ENCODE data around the gene TGFBR3L. TPM values are rescaled to one million over a fixed set of nuclear protein-coding genes. Genes with fewer than 3 reads are reported as not detected.

Gene TGFBR3L
- total RNA-seq, 1 donor from 2014 or later, result not detected

- H3K4me1 Mint-ChIP-seq, result peaks cover 48% of the 10 kb centered on the region
- ATAC-seq (ENCODE audit: low read depth) (no peak), DNase-seq (no peak)
- H3K4me3 Mint-ChIP-seq, result peak overlapping the region; percentile 82
- peaks cover 18% of the 10 kb centered on the region for H3K27me3 Mint-ChIP-seq
- no peak overlapping the region for H3K27ac Mint-ChIP-seq
- intact Hi-C loops (cut with micrococcal nuclease), result no loop called here
- no peaks in the 10 kb centered on the region for H3K9me3 Mint-ChIP-seq
- CTCF ChIA-PET, result interaction anchor here (0.9 to 1.7 kb wide), 5 partner anchors 10 to 240 kb away, joined by 3 to 8 read pairs (median 4); no protein-coding TSS in a partner anchor
- POLR2A ChIA-PET, result interaction anchor here (0.6 to 3.7 kb wide), 7 partner anchors 15 to 326 kb away, joined by 3 to 30 read pairs (median 5); partner anchors contain the start of genes ELAVL1, MAP2K7, PET100 and XAB2
- no peak for TF ChIP-seq CTCF (IDR thresholded peaks at IDR 0.05)
- H3K36me3 Mint-ChIP-seq (ENCODE audit: low read depth), result peaks cover 11% of the 10 kb centered on the region
These were observed 4.2 kb downstream of the TGFBR3L start for GRCh38 chr19:7918615-7919421.

- Mint-ChIP-seq H3K4me1 (peaks cover 49% of the 10 kb centered on the region), H3K27ac (peak within 1 kb of the TSS; percentile 96), H3K36me3 (ENCODE audit: low read depth) (peaks cover 11% of the 10 kb centered on the region), H3K9me3 (no peaks in the 10 kb centered on the region), H3K4me3 (peak within 1 kb of the TSS; percentile 93), H3K27me3 (peaks cover 17% of the 10 kb centered on the region)
- no peak for TF ChIP-seq CTCF (IDR thresholded peaks at IDR 0.05)
- DNase-seq (peak; percentile 97), ATAC-seq (ENCODE audit: low read depth) (peak; percentile 63)
- ChIA-PET CTCF (interaction anchor here (1.0 to 2.7 kb wide), 8 partner anchors 9 to 351 kb away, joined by 3 to 13 read pairs (median 6); partner anchors contain the start of gene MAP2K7), POLR2A (interaction anchor here (0.5 to 4.0 kb wide), 31 partner anchors 8 to 856 kb away, joined by 3 to 49 read pairs (median 4); partner anchors contain the start of genes ELAVL1, MAP2K7, PET100 and PNPLA6)
- intact Hi-C loops (cut with micrococcal nuclease), result loop anchor here (1.0 to 10.0 kb wide), 8 partner anchors 17 to 470 kb away; partner anchors contain the start of genes MAP2K7, PNPLA6, RAB11B and TIMM44
These were observed 5.2 kb downstream of the TGFBR3L start, which contains the start of gene SNAPC2 for GRCh38 chr19:7919610-7920518. SNAPC2 (plus strand) TSS chr19:7920338; CDS start chr19:7920367, 29 bp downstream.

- POLR2A ChIA-PET, result interaction anchor here (0.5 to 4.0 kb wide), 30 partner anchors 9 to 857 kb away, joined by 3 to 49 read pairs (median 4); partner anchors contain the start of genes ELAVL1, MAP2K7, PET100 and PNPLA6
These were observed 6.1 kb downstream of the TGFBR3L start for GRCh38 chr19:7920519-7921301.

More at GRCh38 chr19:7920519-7921301, 6.1 kb downstream of the TGFBR3L start:
- TF ChIP-seq CTCF (IDR thresholded peaks at IDR 0.05), result no peak
- peak; percentile 94 for DNase-seq
- peak; percentile 79 for ATAC-seq (ENCODE audit: low read depth)
- peak overlapping the region; percentile 93 for H3K4me3 Mint-ChIP-seq
- H3K27ac Mint-ChIP-seq, result peak overlapping the region; percentile 96
- peaks cover 11% of the 10 kb centered on the region for H3K36me3 Mint-ChIP-seq (ENCODE audit: low read depth)
- peaks cover 10% of the 10 kb centered on the region for H3K27me3 Mint-ChIP-seq
- CTCF ChIA-PET, result interaction anchor here (0.8 to 2.7 kb wide), 9 partner anchors 9 to 352 kb away, joined by 3 to 13 read pairs (median 5); partner anchors contain the start of gene MAP2K7
- H3K4me1 Mint-ChIP-seq, result peaks cover 48% of the 10 kb centered on the region
- H3K9me3 Mint-ChIP-seq, result no peaks in the 10 kb centered on the region
- intact Hi-C loops (cut with micrococcal nuclease), result loop anchor here (1.0 to 10.0 kb wide), 8 partner anchors 17 to 470 kb away; partner anchors contain the start of genes MAP2K7, PNPLA6, RAB11B and TIMM44
